NCI-H1092 treated with DMSO at 0.1 percent for 48 hours (cell line): Measurements from ENCODE around the gene FGF8.
"Not testable (repeated sequence)": the region's sequence is repeated elsewhere in the genome, so short reads cannot be mapped to it uniquely, and the experiment has no call there.

Experiments
- DNase-seq: peaks from one replicate; lab custom pipeline; 2025; lab: John Stamatoyannopoulos, UW

The FGF8 gene, protein sequence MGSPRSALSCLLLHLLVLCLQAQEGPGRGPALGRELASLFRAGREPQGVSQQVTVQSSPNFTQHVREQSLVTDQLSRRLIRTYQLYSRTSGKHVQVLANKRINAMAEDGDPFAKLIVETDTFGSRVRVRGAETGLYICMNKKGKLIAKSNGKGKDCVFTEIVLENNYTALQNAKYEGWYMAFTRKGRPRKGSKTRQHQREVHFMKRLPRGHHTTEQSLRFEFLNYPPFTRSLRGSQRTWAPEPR

DNA sequence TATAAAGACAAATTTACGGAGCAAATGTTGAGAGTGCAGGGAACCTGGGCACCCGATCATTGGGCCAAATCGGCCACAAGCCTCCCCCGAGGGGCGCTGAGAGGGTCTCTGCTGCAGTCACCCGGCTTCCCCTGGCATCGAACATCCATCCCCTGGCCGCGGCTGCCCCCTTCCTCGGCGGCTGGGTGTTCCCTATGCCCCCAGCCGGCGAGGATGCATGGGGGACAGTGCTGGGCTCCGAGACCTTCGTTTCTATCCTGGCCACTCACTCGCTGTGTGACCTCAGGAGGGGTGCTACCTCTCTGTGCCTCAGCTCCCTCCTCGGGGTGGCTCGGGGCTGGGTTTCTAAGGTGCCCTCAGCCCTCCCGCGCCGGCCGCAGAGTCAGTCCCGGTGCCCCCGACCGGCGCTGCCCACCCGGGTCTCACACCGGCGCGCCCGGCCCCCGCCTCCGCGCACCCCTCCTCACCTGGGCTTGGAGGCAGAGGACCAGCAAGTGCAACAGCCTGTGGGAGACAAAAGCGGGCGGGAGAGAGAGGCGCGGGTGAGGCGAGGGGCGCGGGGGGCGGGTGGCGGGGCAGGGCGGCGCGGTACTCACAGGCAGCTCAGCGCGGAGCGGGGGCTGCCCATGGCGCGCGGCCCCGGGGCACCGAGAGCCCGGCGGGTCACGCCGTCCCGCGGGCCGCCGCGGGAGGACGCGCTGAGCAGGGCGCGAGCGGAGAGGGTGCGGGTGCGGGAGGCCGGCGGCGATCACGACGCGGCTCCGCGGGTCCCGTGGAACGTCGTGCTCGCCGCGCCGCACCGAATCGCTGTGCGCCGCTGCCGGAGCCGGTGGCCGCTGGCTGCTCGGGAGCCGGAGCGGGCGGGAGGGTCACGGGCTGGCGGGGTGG is at the start of gene FGF8:
Gene FGF8, minus strand, starts transcription at position 842 of the 888 bp plus-strand sequence. Its CDS starts 214 bp downstream, at position 628.
- DNase-seq: no peak

DNA sequence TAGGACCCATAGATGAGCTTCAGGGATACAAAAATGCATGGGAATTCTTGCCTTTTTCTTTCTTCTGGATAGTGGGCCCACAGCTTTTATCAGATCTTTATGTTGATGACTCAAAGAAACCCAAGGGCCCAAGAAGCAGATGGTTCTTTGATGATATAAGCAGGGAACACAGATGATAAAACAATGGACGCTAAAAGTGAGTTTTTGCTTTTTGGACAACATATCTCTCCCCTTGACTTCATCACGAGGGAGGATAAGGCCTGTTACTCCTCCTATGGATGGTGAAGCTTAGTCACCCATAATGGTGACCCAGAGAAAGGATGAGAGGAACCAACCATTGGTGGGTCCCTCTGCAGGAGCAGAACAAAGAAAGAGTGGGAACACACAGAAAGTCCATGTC is 48.8 kb upstream of the FGF8 start:
- DNase-seq: no peak

DNA sequence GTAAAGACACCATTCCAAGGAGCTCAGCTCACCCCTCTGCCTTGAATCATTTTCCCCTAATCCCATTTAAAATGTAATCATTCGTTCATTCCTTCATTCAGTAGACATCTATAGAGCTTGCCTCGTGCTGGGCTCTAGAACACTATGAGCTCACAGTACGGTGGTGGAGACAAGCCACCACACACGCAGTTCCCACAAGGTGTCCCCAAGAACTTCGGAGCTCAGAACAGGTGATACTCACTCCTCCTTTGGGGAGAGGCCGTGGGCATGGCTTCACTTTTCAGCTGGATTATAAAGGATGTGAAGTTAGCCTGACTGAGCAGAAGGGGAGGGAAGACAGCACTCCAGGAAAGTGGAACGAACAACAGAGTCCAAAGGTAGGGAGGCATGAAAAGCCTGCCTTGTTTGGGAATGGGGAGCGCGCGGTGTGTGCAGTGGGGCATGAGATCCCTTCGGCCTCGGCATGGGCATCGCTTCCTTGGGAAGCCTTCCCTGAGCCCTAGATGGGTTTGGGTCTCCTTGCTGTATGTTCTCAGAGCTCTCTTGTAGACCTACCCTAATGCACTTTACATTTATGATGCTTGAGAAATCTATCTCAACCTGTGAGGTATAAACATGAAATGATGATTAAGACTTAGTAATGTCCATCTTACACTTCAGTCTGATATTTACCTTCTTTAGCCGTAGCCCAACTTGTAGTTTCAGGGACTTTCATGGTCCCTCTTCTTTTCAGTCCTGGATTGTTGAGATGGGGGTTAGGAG is 43.1 kb upstream of the FGF8 start:
- peak; percentile 40 for DNase-seq

DNA sequence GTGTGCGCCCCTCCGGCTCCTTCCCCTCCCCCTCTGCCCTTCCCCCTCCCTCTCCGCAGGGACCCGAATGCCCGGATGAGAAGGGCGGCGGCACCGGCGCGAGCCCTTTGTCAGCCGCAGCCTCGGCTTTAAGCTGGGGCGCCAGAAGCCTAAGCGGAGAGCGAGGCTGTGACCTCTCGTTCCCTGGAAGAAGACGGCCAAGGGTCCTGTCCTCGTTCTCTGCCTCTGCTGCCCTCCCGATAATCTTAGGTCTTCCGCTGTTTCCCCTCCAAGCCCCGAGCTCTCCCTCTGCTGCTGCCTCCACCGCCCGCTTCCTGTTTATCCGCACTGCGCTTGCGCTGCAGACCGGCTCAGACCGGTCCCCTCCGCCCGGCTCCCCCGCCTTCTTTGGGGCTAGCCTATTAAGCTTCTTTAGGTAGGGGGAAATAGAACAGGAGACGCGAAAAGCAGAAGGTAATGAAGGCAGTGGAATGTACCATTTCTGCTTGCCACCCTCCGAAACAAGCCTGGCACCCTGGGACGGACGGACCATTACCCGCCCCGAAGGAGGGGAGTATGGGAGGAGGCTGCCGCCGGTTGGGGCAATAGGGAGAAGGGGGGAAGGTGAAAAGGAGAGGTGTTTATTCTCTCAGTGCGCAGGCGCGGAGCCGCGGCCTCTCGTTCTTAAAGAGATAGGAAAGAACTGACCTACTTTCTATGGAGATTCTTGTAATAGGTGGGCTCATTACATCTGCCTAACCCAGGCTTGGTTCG is 42.4 kb upstream of the FGF8 start, which contains the start of gene OGA:
Gene OGA, minus strand, starts transcription at position 326 of the 753 bp plus-strand sequence. CDS start 422 bp downstream, outside the sequence.
- peak; percentile 98 for DNase-seq

DNA sequence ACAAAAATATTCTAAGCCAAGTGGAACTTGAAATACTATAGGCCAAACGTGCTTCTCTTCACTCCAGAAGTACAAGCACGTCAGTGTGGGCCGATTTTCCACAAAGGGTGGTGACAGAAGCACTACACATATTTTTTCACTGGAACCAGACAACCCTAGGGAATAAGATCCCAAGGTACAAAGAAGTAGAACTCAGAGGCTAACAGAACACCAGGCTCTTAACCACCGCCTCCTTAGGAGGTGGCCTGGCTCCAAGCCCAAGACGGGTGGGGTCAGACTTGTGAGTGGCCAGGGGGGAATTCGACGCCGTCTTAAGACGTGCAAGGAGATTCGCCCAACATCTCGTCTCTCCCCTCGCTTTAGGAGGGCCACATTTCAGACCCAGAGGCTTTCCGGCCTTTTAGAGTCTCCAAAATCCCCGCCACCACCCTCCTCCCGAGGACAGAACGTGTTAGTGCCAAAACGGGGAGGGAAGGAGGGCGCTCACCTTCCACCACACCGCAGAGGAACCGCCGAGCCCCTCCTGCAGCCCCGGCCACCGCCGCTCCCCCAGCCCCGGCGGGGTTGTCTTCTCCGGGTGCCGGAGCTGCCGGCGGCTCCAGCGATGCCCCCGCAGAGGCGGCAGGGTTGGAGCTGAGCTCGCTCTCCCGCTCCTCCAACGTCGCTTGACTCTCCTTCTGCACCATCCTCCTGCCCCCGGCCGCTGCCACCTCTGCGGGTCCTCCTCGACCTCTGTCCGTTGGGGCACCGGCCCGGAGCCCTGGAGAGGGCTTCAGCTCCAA is 41.6 kb upstream of the FGF8 start:
- DNase-seq: no peak

DNA sequence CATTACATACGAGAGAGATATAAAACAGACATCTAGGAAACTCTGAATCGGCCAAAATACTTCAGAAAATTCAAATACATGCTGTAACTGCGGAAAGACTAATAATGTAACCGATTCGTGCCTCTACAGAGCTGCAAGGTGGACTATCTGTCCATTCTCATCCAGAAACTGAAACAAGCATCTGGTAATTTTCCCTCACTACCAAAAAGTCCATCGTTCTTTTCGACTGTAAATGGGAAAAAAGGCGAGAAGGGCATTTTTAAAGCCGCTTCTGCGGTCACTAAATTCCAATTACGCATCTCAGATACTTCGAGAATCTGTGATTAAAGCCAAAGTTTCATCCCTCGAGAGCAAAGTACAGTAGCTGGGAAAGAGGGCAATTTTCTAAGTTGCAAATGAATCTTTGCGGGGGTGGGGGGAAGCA is 41.0 kb upstream of the FGF8 start:
- DNase-seq: no peak

DNA sequence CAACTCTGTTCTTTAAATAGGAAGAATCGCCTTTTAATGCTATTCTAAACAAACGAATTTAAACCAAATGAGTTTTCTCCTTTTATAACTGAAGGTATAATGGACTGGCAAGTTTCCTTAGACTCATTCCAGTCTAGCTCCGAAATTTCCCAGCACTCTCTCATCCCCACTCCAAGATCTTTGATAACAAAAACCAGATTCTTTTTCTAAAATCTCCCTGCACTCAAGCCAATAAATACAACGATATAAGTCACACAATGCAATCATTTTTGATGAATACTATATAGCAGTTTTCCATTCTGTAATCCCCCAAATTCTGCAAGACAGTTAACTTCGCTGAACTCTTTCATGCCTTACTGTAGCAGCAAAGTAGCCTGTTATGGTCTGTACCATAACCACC is 40.5 kb upstream of the FGF8 start:
- no peak for DNase-seq

DNA sequence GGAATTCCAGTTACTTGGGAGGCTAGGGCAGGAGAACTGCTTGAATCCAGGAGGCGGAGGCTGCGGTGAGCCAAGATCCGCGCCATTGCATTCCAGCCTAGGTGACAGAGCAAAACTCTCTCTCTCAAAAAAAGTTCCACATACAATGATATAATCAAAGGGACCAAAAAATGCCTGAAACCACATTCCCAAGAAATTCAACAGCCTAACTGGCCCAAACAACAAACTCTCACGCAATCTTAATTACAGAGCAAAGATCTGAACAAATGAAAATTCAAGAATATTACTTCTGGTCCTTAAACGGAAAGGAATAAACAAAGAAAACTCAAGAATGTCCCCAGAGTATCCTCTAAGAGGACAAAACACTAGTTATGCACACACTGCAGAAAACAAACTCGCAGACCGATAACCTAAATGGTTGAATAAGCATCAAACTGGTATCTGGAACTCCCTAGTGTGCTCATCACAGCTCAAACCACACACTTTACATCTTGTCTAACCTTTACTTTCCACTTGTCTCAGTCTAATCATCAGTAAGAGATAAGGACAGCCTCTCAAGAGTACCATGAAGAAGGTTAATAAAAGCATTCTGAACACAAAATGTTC is 38.7 kb upstream of the FGF8 start:
- DNase-seq: no peak

DNA sequence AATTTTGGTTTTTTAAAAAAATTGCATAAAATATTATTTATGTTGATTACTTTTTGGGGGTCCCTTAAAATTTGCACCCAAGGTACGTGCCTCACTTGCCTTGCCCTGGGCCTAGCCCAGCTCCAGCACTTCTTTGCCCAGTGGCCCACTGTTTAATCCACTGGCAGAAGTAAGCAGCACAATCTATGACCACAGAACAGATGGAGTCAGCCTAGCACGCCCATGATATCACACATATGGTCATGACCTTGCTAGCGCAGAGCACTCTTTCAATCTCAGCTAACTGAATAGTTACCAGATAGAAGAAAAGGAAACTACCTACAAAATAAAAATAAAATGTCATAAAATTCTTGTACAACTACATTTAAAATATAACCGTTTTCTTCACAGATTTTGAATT is 36.7 kb upstream of the FGF8 start:
- DNase-seq: no peak

DNA sequence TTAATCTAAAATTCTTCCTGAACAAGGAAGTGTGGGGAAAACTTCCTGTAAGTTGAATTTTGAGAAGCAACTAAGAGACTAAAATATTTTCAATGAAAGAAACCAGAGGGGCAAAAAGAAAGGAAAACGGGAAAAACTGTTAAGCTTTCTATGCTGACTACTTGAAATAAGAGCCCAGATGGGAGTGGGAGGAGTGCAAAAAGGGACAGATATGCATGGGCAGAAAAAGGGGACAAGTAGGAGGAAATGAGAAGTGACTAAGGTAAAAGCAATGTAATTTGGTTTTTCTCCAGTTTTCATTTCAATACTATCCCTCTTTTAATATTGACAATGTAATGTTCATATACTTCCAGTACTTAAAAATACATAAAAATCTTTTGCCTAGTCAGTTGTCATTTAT is 31.2 kb upstream of the FGF8 start:
- DNase-seq: no peak

DNA sequence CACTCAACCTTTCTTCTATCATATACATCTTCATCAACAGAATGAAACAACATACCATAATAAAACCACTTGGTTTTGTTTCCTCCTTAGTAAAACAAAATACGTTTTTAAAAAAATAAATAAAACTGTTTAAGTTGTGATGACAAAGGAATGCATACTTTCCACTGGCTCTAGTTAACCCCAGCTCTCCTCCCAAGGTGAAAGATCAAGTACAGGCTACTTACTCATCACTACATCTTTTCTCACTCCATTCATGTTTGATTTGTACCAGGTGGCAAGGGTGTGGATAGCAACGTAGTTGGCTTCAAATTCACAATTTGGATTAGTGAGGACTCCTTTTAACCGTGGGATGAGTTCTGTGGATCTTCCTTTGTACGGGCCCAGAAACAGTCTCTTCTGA is 27.6 kb upstream of the FGF8 start:
- no peak for DNase-seq

DNA sequence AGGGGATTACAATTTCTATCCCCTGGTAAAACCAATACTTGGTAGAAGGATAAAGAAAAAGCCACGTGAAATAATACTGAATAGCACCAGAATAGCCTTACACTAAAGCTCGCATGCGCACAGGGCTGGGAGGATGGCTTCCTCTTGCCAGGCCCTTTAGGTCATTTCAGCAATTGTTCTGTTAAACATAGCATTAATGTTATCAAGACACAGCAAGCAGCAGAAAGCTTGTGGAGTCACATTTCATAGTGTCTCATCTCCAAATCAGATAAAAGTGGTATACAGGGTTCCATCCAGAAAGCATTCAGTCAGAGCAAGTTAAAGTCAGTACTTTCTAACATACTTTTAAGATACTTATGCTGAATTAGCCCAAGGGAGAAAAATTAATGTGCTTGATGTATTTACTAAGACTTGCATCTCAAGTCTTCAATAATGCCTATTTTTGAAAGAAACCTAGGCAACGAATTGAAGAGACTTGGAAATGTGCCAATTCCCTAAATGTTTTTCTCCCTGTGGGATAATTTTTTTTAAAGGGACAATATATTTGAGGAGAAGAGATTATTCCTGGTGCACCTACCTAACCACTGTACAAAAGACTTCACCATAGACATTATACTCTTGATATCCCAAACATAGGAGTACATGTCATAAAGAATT is 21.6 kb upstream of the FGF8 start:
- no peak for DNase-seq

DNA sequence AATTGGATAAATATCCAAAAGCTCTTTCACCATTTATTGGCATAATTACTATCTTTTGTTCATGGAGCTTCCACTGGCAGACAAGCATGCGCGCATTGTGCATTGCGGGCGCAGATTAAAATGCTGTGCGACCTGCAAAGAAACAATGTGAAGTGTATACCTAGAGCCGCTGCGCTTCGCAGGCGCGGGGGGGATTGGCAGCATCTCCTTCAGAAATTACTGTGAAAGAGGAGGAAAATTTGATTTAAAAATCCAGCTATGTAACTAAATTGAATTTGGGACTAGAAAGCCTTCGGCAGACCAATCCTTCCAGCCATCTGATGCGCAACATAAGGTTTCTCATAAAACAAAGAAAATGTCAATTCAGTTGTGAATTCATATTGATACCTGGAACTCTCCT is 17.6 kb upstream of the FGF8 start:
- no peak for DNase-seq

DNA sequence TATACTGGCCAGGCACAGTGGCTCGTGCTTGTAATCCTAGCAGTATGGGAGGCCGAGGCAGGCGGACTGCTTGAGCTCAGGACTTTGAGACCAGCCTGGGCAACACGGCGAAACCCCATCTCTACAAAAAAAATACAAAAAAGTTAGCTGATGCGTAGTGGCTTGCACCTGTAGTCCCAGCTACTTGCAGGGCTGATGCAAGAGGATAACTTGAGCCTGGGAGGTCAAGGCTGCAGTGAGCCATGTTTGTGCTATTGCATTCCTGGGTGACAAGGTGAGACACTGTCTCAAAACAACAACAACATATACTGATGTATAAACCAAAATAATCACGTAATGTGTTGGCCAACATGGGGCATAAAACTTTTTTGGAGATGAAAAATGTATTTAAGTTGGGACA is 13.8 kb upstream of the FGF8 start:
- DNase-seq: no peak

DNA sequence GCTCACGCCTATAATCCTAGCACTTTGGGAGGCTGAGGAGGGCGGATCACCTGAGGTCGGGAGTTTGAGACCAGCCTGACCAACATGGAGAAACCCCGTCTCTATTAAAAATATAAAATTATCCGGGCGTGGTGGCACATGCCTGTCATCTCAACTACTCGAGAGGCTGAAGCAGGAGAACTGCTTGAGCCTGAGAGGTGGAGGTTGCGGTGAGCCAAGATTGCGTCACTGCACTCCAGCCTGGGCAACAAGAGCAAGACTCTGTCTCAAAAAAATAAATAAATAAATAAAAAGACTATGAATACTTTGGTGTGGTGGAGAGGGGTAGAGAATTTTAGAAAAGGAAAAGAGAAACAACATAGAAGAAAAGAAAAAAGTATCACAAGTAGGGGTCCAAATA is 13.3 kb upstream of the FGF8 start:
- DNase-seq: not testable (repeated sequence)

DNA sequence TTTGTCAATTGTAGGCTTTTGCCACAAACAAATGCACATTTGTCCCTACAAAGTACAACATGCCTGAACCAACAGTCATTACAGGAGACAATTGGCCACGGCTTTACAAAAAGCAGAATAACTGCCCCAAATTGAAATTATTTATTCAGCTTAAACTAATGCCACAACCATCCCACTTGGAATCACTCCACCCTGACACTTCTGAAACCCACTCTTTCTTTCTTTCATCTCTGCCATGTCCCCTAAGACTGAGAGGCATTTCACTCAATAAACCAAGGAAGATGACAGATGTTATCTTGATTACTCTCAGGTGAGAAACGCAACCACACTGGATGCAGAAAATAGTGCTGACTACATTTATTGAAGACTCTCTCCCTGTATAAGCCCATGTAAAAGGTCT is 9.9 kb upstream of the FGF8 start:
- DNase-seq: no peak

DNA sequence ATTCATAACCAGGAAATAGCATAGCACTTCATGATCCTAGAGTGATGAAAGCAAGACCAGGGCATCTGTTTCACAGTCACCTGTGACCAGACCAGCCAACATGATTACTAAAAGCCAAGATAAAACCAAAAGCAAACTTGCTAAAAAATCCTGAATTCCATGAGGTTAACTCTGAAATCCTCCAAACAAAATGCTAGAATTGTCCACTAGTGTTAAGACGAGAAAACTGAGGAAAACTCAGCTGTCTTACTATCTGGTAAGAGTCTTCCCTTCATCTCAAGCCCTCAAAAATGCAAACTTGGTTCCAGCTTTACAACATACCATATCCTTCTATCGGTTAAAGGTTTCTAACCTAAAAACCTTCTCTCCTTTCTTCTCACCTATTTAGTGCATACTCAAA is 8.6 kb upstream of the FGF8 start:
- no peak for DNase-seq

DNA sequence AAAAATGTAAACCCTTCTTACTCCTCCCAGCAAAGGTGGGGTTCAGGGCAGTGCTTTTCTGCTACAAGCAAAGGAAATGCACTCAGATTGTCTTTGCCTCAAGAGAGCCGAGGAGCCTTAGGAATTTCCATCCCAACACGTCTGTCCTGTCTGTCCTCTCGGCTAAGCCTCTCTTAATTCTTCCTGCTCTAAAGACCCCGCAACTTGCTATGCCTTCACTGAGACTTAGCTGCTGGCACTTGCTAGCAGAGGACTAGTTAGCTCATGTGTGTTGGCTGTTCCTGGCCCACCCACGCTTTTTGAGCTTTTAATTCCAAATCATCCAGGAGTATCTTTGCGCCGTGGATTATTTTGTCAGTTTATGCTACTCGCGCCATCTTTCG is 7.8 kb upstream of the FGF8 start:
- DNase-seq: peak; percentile 1

DNA sequence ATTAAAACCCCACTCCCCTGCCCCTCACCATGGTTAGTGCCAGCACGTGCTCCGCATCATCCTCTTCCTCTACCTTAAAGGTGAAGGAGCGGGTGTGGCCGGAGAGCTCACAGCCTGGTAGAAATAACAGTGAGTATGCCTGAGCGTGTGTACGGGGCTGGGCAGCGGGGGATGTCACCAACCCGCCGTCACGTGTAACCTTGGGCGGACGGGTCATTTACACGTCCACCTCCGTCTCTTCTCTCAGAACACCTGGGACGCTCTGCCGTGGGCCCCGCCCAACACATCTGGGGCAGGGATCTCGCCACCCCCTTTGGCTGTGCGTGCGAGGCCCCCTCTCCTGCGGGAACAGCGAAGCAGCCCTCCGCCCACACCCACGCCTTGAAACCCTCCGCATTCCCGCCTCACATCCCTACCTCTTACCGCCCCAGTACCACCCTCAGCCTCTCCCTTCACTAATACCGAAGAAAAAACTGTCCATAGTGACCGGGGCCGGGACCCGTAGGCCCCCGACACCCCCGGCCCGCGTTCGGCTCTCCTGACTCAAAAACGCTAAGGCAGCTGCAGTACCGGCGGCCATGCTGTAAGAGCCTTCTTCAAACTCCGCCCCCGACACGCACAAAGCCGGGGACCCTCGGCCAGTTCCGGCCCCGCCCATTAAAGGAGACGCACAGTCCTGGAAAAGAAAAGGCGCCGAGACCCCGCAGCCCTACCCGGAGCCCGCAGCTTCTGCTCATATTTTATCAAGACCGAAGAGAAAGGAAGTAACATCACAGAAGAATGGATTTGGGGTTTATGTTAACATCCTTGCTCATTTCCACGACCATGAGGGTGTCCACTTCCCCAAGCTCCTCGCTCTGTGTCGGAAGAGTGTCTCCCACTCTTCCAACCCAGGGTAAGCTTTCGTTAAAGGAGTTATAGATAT is 7.2 kb upstream of the FGF8 start, which contains the start of gene NPM3:
Gene NPM3, minus strand, starts transcription at position 636 of the 925 bp plus-strand sequence. Its CDS starts 56 bp downstream, at position 580.
- DNase-seq: peak; percentile 70
